NT2/D1 (cell line): ENCODE data around the gene ANO8.

Source experiments
- SUZ12 ChIP-seq: IDR thresholded peaks from 2 replicates; pipeline ENCODE4 v1.6.1; 2011; ENCODE audit not compliant: insufficient read length, insufficient read depth; ENCODE audit errors: extremely low read depth
- ZNF274 ChIP-seq: IDR thresholded peaks from 2 replicates; pipeline ENCODE4 v1.6.1; 2011; ENCODE audit warnings: mild to moderate bottlenecking, low read depth, low read length

- no peak for TF ChIP-seq ZNF274
- no peak for TF ChIP-seq SUZ12
These were observed 45.9 kb upstream of the ANO8 start for GRCh38 chr19:17380426-17381138.
